ENCODE results near the gene FERD3L.

DNA sequence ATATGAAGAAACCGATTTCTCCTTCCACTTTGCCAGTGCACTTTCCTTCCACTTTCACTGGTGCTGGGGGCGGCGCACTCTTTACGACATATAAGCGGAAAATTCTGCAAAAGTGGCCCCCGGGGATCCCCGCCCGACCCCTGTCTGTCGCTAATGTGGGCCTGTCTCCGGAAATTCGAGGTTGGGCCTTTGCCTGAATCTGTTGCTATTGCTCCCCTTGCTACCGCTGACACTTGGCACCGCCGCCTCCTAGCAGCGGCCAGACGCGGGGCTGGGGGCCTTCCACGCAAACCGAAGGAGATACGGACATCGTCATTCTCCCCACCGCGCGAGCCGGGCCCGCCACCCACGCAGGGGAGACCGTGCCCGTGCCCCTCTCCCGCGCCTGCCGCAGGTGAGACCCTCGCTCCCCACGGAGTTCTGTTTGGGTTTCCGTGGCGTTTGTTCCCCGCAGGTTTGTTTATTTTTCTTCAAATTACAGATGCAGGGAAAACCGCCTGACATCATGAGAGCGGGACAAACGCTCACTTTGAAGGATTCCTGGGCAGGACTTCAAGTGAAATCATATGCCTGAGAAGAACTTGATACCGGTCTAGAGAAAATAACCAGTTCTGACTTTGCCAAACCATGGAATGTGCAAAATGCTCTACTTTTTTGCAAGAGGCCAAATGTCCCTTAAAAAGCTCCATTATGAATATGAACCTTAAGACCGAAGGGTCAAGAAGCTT is 32.8 kb downstream of the FERD3L start:
- TF ChIP-seq, protein P1, sequence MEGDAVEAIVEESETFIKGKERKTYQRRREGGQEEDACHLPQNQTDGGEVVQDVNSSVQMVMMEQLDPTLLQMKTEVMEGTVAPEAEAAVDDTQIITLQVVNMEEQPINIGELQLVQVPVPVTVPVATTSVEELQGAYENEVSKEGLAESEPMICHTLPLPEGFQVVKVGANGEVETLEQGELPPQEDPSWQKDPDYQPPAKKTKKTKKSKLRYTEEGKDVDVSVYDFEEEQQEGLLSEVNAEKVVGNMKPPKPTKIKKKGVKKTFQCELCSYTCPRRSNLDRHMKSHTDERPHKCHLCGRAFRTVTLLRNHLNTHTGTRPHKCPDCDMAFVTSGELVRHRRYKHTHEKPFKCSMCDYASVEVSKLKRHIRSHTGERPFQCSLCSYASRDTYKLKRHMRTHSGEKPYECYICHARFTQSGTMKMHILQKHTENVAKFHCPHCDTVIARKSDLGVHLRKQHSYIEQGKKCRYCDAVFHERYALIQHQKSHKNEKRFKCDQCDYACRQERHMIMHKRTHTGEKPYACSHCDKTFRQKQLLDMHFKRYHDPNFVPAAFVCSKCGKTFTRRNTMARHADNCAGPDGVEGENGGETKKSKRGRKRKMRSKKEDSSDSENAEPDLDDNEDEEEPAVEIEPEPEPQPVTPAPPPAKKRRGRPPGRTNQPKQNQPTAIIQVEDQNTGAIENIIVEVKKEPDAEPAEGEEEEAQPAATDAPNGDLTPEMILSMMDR (IDR thresholded peaks at IDR 0.05; ENCODE audit: control extremely low read depth in 1 of 3, insufficient read depth in 1 of 3, low read depth in 1 of 3, low read length in 3 of 3): no peak
- no peak for TF ChIP-seq CHD1 (IDR thresholded peaks at IDR 0.05; ENCODE audit: low read depth, low read length)

All from H1 (cell line).